Activated CD8-positive, alpha-beta T cell treated with anti-CD3 and anti-CD28 coated beads for 36 hours (primary cell): ENCODE measurements around the gene IRAK3. TPM values are rescaled to one million over a fixed set of nuclear protein-coding genes. Genes with fewer than 3 reads are reported as not detected.

Experiments
- ATAC-seq: fragments of 200-7000 bp; cut with Tn5 transposase; one replicate; pipeline ENCODE4 v1.10.0; 2021; ENCODE audit warnings: mild to moderate bottlenecking, moderate library complexity
- CTCF ChIA-PET: fragments of 350-600 bp; sonication (Branson Sonifier 250); formaldehyde crosslinking; loops from one replicate; lab custom pipeline; 2021; ENCODE audit warnings: antibody characterized with exemption; lab: Charles Lee
- POLR2A ChIA-PET: fragments of 350-600 bp; sonication (Branson Sonifier 250); formaldehyde crosslinking; loops from one replicate; lab custom pipeline; 2021; ENCODE audit warnings: antibody characterized with exemption; lab: Charles Lee
- DNase-seq: peaks from one replicate; pipeline ENCODE4 v3.0.0-alpha.2; 2020
- H3K27ac Mint-ChIP-seq: one replicate; pipeline ENCODE4 v1.8.0; 2021; ENCODE audit warnings: mild to moderate bottlenecking, mixed read lengths
- H3K27me3 Mint-ChIP-seq: one replicate; pipeline ENCODE4 v1.8.0; 2021; ENCODE audit warnings: mixed read lengths
- H3K36me3 Mint-ChIP-seq: one replicate; pipeline ENCODE4 v1.8.0; 2021; ENCODE audit warnings: low read depth, mixed read lengths
- H3K4me1 Mint-ChIP-seq: one replicate; pipeline ENCODE4 v1.8.0; 2021; ENCODE audit warnings: low read depth, mixed read lengths
- H3K4me3 Mint-ChIP-seq: one replicate; pipeline ENCODE4 v1.8.0; 2021; ENCODE audit warnings: mild to moderate bottlenecking, moderate library complexity, mixed read lengths
- H3K9me3 Mint-ChIP-seq: one replicate; pipeline ENCODE4 v1.8.0; 2021; ENCODE audit warnings: mixed read lengths
- CTCF ChIP-seq: fragments of 200-600 bp; IDR thresholded peaks from one replicate; pipeline ENCODE4 v1.8.0; 2022; ENCODE audit warnings: antibody characterized with exemption, mild to moderate bottlenecking
- intact Hi-C: fragments of 100-400 bp; cut with micrococcal nuclease; formaldehyde crosslinking; loops from one replicate; pipeline ENCODE4 v1.10.0; 2022
- total RNA-seq, 2 experiments: library from RNA; stranded (reverse); gene quantifications; one replicate each; pipeline ENCODE4 v1.2.3, GENCODE V29; 2021

The IRAK3 gene
- total RNA-seq, 2 experiments from 2014 or later: 0.31 to 0.34 TPM

- no peak for DNase-seq
- POLR2A ChIA-PET: no interaction called here
- intact Hi-C loops: loop anchor here (10.0 kb wide), 1 partner anchor 142 kb away; the partner anchor contains the start of gene HELB
- H3K9me3 Mint-ChIP-seq: peaks cover 19% of the 10 kb centered on the region
- no peak overlapping the region for H3K27ac Mint-ChIP-seq
- no peak overlapping the region for H3K4me3 Mint-ChIP-seq
- H3K27me3 Mint-ChIP-seq: no peaks in the 10 kb centered on the region
- TF ChIP-seq CTCF: no peak
- peaks cover 69% of the 10 kb centered on the region for H3K36me3 Mint-ChIP-seq
- peaks cover 57% of the 10 kb centered on the region for H3K4me1 Mint-ChIP-seq
- ATAC-seq: no peak
- CTCF ChIA-PET: interaction anchor here (1.0 to 1.1 kb wide), 3 partner anchors 14 to 117 kb away, joined by 3 to 5 read pairs (median 3); no protein-coding TSS in a partner anchor
These were observed 26.3 kb upstream of the IRAK3 start for GRCh38 chr12:66162701-66163100.

GRCh38 chr12:66163289-66163688 lies 25.7 kb upstream of the IRAK3 start:
- Mint-ChIP-seq H3K4me1 (peaks cover 62% of the 10 kb centered on the region), H3K27me3 (no peaks in the 10 kb centered on the region), H3K4me3 (no peak overlapping the region), H3K36me3 (peaks cover 73% of the 10 kb centered on the region), H3K27ac (peak overlapping the region; percentile 53), H3K9me3 (peaks cover 19% of the 10 kb centered on the region)
- ATAC-seq: no peak
- POLR2A ChIA-PET: no interaction called here
- TF ChIP-seq CTCF: no peak
- intact Hi-C loops: loop anchor here (10.0 kb wide), 1 partner anchor 142 kb away; the partner anchor contains the start of gene HELB
- CTCF ChIA-PET: no interaction called here
- no peak for DNase-seq

GRCh38 chr12:66164349-66164821 lies 24.6 kb upstream of the IRAK3 start:
- H3K27me3 Mint-ChIP-seq: no peaks in the 10 kb centered on the region
- no peak overlapping the region for H3K4me3 Mint-ChIP-seq
- intact Hi-C loops: loop anchor here (10.0 kb wide), 1 partner anchor 140 kb away; the partner anchor contains the start of gene HELB
- DNase-seq: no peak
- peaks cover 72% of the 10 kb centered on the region for H3K36me3 Mint-ChIP-seq
- POLR2A ChIA-PET: no interaction called here
- TF ChIP-seq CTCF: no peak
- peaks cover 19% of the 10 kb centered on the region for H3K9me3 Mint-ChIP-seq
- no peak for ATAC-seq
- CTCF ChIA-PET: no interaction called here
- peaks cover 62% of the 10 kb centered on the region for H3K4me1 Mint-ChIP-seq
- H3K27ac Mint-ChIP-seq: peak overlapping the region; percentile 53

- no peaks in the 10 kb centered on the region for H3K27me3 Mint-ChIP-seq
- ChIA-PET CTCF (interaction anchor here (0.6 kb wide), 1 partner anchor 495 kb away, joined by 3 read pairs; no protein-coding TSS in a partner anchor), POLR2A (no interaction called here)
- H3K9me3 Mint-ChIP-seq: peaks cover 19% of the 10 kb centered on the region
- intact Hi-C loops: loop anchor here (10.0 kb wide), 1 partner anchor 140 kb away; the partner anchor contains the start of gene HELB
- H3K27ac Mint-ChIP-seq: peak overlapping the region; percentile 38
- peaks cover 54% of the 10 kb centered on the region for H3K4me1 Mint-ChIP-seq
- peaks cover 65% of the 10 kb centered on the region for H3K36me3 Mint-ChIP-seq
- no peak overlapping the region for H3K4me3 Mint-ChIP-seq
- no peak for ATAC-seq
- DNase-seq: no peak
- TF ChIP-seq CTCF: no peak
These were observed 23.9 kb upstream of the IRAK3 start for GRCh38 chr12:66165141-66165540.

GRCh38 chr12:66166561-66166960 lies 22.5 kb upstream of the IRAK3 start:
- H3K27me3 Mint-ChIP-seq: no peaks in the 10 kb centered on the region
- ChIA-PET CTCF (no interaction called here), POLR2A (interaction anchor here (0.8 kb wide), 1 partner anchor 1494 kb away, joined by 3 read pairs; no protein-coding TSS in a partner anchor)
- TF ChIP-seq CTCF: no peak
- peaks cover 62% of the 10 kb centered on the region for H3K4me1 Mint-ChIP-seq
- no peak overlapping the region for H3K27ac Mint-ChIP-seq
- intact Hi-C loops: loop anchor here (10.0 kb wide), 1 partner anchor 138 kb away; the partner anchor contains the start of gene HELB
- ATAC-seq (no peak), DNase-seq (no peak)
- peaks cover 62% of the 10 kb centered on the region for H3K36me3 Mint-ChIP-seq
- peaks cover 19% of the 10 kb centered on the region for H3K9me3 Mint-ChIP-seq
- no peak overlapping the region for H3K4me3 Mint-ChIP-seq
